Heart left ventricle (tissue), 16 donors: Measurements from ENCODE around the gene MGLL. TPM values are rescaled to one million over a fixed set of nuclear protein-coding genes. Genes with fewer than 3 reads are reported as not detected.

Source experiments
- ATAC-seq, 4 donors: fragments of 200-7000 bp; cut with Tn5 transposase; one replicate each; pipeline ENCODE4 v1.9.1; 2020 to 2022; ENCODE audit warnings: moderate library complexity in 4 of 4, mild to moderate bottlenecking in 3 of 4, moderate number of reproducible peaks in 1 of 4
- DNase-seq, 5 donors: peaks; one replicate each; pipeline ENCODE4 v3.0.0-alpha.2; 2020
- H3K27ac ChIP-seq, 12 donors: fragments of 200-600 bp; sonication (generic) in 4 of 12; one replicate each; pipeline versions ENCODE4 v1.5.0 to v1.8.0; 2016 to 2022; ENCODE audit warnings: mild to moderate bottlenecking in 2 of 12
- H3K27me3 ChIP-seq, 9 donors: fragments of 200-600 bp; sonication (generic) in 2 of 9; one replicate each; pipeline versions ENCODE4 v1.5.1 to v1.8.0; 2016 to 2022; ENCODE audit warnings: mild to moderate bottlenecking in 3 of 9
- H3K36me3 ChIP-seq, 9 donors: fragments of 200-600 bp; sonication (generic) in 2 of 9; one replicate each; pipeline versions ENCODE4 v1.5.0 to v1.8.0; 2018 to 2022; ENCODE audit warnings: mild to moderate bottlenecking in 2 of 9
- H3K4me1 ChIP-seq, 12 donors: fragments of 200-600 bp; sonication (generic) in 4 of 12; one replicate each; pipeline versions ENCODE4 v1.5.0 to v1.8.0; 2016 to 2022; ENCODE audit warnings: mild to moderate bottlenecking in 3 of 12
- H3K4me3 ChIP-seq, 12 donors: fragments of 200-600 bp; sonication (generic) in 4 of 12; one replicate each; pipeline versions ENCODE4 v1.5.0 to v1.8.0; 2017 to 2022; ENCODE audit warnings: mild to moderate bottlenecking in 9 of 12, moderate library complexity in 4 of 12
- H3K9me3 ChIP-seq, 12 donors: fragments of 200-600 bp; sonication (generic) in 4 of 12; one replicate each; pipeline versions ENCODE4 v1.5.0 to v1.8.0; 2016 to 2022; ENCODE audit warnings: mild to moderate bottlenecking in 1 of 12
- CTCF ChIP-seq, 12 donors: fragments of 200-600 bp; sonication (generic) in 4 of 12; IDR thresholded peaks; one replicate each; pipeline versions ENCODE4 v1.5.0 to v1.8.0; 2018 to 2022; ENCODE audit warnings: antibody characterized with exemption in 12 of 12, mild to moderate bottlenecking in 5 of 12
- POLR2A ChIP-seq, 2 donors: fragments of 450-650 bp; IDR thresholded peaks; one replicate each; pipeline ENCODE4 v1.6.1; 2017; ENCODE audit warnings: antibody characterized with exemption in 2 of 2, mild to moderate bottlenecking in 2 of 2, moderate library complexity in 2 of 2
- WGBS, 4 donors: extraction: QIAGEN DNeasy Blood & Tissue Kit in 2 of 4; methylation state at CpG; one replicate each; pipeline versions ENCODE4 v1.1.5 to v1.1.7; 2013 to 2018; 5-methylcytosine and 5-hydroxymethylcytosine counted together
- intact Hi-C, 10 donors: fragments of 100-400 bp; cut with DNase I; formaldehyde crosslinking; loops; one replicate each; pipeline versions ENCODE4 v1.11.1 to v1.14.2; 2022
- polyA plus RNA-seq, 2 donors: library from polyadenylated mRNA; stranded (reverse); fragments of 200-250 nt; gene quantifications; one replicate each; pipeline ENCODE4 v1.2.3, GENCODE V29; 2013
- total RNA-seq, 9 donors: library from RNA; depleted of rRNA in 2 of 9; stranded (reverse); fragments of >200 nt in 2 of 9; fragmentation: NEBNext Ultra II Directional in 3 of 9; extraction: Animal tissue kit (Norgen Biotek cat#: 25700) in 3 of 9; gene quantifications; one replicate each; pipeline versions ENCODE4 v1.1.0 to v1.2.4, GENCODE V29; 2016 to 2023
- donor health status: ischemic (EF 13 %, LVEDD 7.1; RV severe dilation, severe dysfunction).
- donor health status: healthy with polysubstance abuse.
- donor health status: DM: no; HTN: yes; CAD: no.
- donor health status: DM: no; HTN: no; CAD: no.
- donor health status: ischemic (EF 25% LVEDD 6.9; RV normal size, moderate dysfunction).
- donor health status: ischemic (EF 25% LVEDD 5.7; RV mildly dilated, moderate dysfunction).
- donor health status: healthy.
- donor health status: DM: yes; HTN: yes; CAD: no.
- donor health status: ischemic (EF 35%, LVEDD 5.7; RV mildly dilated, moderate dysfunction).
- donor health status: nonischemic (EF 11% LVEDD 7.7; RV severe dilation, severe dysfunction).
- donor health status: DM: yes; HTN: yes; CAD: no.
- donor health status: PGD.
- donor health status: ischemic (EF 29% LVEDD 5.4; RV normal size, mild dysfunction).
- donor health status: nonischemic (EF 23%, LVEDD 6.1; RV moderate dilation, normal function).

Gene MGLL
- total and polyA plus RNA-seq, 11 donors = 38.5 to 119 (median 78.9) TPM

GRCh38 chr3:127697551-127698240 is 124.6 kb downstream of the MGLL start:
- peaks cover 17 to 89% (median 67%) of the 10 kb centered on the region in 12 donors for H3K4me1 ChIP-seq
- intact Hi-C loops = loop anchor here in 7 of 10 donors (1.0 to 5.0 kb wide), 7 partner anchors 49 to 125 kb away; partner anchors contain the start of gene MGLL (in 3 of the 7)
- ATAC-seq (peak; percentile 68 to 77 (median 74)), DNase-seq (peak; percentile 87 to 93 (median 88))
- no peaks in the 10 kb centered on the region for H3K27me3 ChIP-seq
- H3K36me3 ChIP-seq = peaks cover 0 to 27% (median 22%) of the 10 kb centered on the region in 9 donors
- no peak for TF ChIP-seq CTCF (IDR thresholded peaks at IDR 0.05)
- no peak for TF ChIP-seq POLR2A (IDR thresholded peaks at IDR 0.05)
- peak overlapping the region; percentile 88 to 98 (median 93) for H3K27ac ChIP-seq
- no peaks in the 10 kb centered on the region for H3K9me3 ChIP-seq
- WGBS, 4 donors = 12 to 25% (median 20%) methylated on average over 15 to 16 of the region's 16 CpGs
- peak overlapping the region in 5 of 12 donors; percentile 7 to 30 (median 19) for H3K4me3 ChIP-seq

GRCh38 chr3:127694467-127695215 is 127.7 kb downstream of the MGLL start:
- H3K4me1 ChIP-seq = peaks cover 9 to 79% (median 49%) of the 10 kb centered on the region in 12 donors
- intact Hi-C loops = loop anchor here in 7 of 10 donors (5.0 kb wide), 4 partner anchors 53 to 268 kb away; partner anchors contain the start of gene MGLL (in 5 of the 7)
- no peak overlapping the region for H3K4me3 ChIP-seq
- ATAC-seq (peak in 3 of 4 donors; percentile 14 to 46 (median 39)), DNase-seq (peak; percentile 64 to 88 (median 81))
- H3K36me3 ChIP-seq = peaks cover 0 to 52% (median 34%) of the 10 kb centered on the region in 9 donors
- H3K27ac ChIP-seq = peak overlapping the region in 9 of 12 donors; percentile 7 to 95 (median 32)
- TF ChIP-seq POLR2A (IDR thresholded peaks at IDR 0.05) (no peak), CTCF (IDR thresholded peaks at IDR 0.05) (peak; percentile 25 to 62 (median 38))
- no peaks in the 10 kb centered on the region for H3K27me3 ChIP-seq
- 73 to 75% (median 74%) methylated on average over 16 to 17 of the region's 17 CpGs for WGBS, 4 donors
- no peaks in the 10 kb centered on the region for H3K9me3 ChIP-seq

- Histone ChIP-seq H3K27ac (peak overlapping the region in 5 of 12 donors; percentile 17 to 52 (median 33)), H3K4me1 (peaks cover 3 to 77% (median 40%) of the 10 kb centered on the region in 12 donors), H3K4me3 (no peak overlapping the region), H3K36me3 (peaks cover 0 to 60% (median 42%) of the 10 kb centered on the region in 9 donors), H3K27me3 (no peaks in the 10 kb centered on the region), H3K9me3 (no peaks in the 10 kb centered on the region)
- DNase-seq (peak in 3 of 5 donors; percentile 7 to 13 (median 13)), ATAC-seq (no peak)
- TF ChIP-seq POLR2A (IDR thresholded peaks at IDR 0.05) = no peak
- TF ChIP-seq CTCF (IDR thresholded peaks at IDR 0.05) = no peak
- WGBS, 4 donors = 89 to 93% (median 90%) methylated on average over 7 of the region's 7 CpGs
- intact Hi-C loops = loop anchor here in 5 of 10 donors (5.0 kb wide), 3 partner anchors 129 to 269 kb away; partner anchors contain the start of gene MGLL (in 3 of the 5)
Measured at GRCh38 chr3:127693336-127693843, 128.9 kb downstream of the MGLL start.
